ENCODE data around the gene C11orf87.

DNA sequence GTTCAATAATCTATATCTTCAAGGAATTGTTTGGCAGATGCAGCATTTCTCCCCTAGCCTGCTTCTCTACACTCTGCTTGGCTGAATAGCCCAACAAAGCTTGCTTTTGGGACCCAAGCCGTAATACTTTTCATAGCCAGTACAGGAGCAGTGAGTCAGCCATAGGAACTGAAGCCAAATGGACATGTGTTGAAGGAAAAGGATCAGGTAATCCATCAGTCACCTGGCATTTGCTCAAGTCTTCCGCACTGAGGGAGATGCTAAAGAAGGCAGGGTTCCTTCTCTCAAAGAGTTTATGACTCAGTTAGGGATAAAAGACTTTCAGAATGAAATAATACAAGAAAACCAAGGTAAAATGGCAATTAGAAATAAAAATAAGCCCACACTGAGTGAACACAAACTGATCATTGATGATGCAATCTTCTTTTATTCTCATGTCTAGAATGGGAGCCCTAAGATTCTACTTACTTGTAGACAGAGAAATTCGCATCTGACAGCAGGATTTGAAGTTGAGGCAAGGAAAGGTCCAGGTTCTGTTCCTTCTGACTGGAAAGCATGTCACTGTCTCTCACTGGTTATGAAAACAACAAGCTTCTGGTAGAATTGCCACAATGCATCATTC is 13.2 kb downstream of the C11orf87 start:
- no peak for TF ChIP-seq POLR2A (IDR thresholded peaks at IDR 0.05)
- TF ChIP-seq, protein P1, sequence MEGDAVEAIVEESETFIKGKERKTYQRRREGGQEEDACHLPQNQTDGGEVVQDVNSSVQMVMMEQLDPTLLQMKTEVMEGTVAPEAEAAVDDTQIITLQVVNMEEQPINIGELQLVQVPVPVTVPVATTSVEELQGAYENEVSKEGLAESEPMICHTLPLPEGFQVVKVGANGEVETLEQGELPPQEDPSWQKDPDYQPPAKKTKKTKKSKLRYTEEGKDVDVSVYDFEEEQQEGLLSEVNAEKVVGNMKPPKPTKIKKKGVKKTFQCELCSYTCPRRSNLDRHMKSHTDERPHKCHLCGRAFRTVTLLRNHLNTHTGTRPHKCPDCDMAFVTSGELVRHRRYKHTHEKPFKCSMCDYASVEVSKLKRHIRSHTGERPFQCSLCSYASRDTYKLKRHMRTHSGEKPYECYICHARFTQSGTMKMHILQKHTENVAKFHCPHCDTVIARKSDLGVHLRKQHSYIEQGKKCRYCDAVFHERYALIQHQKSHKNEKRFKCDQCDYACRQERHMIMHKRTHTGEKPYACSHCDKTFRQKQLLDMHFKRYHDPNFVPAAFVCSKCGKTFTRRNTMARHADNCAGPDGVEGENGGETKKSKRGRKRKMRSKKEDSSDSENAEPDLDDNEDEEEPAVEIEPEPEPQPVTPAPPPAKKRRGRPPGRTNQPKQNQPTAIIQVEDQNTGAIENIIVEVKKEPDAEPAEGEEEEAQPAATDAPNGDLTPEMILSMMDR (IDR thresholded peaks at IDR 0.05) = no peak
- TF ChIP-seq EP300 (IDR thresholded peaks at IDR 0.05) = no peak
